ENCODE measurements around the gene EAF1.
"Not testable (repeated sequence)": the region's sequence is repeated elsewhere in the genome, so short reads cannot be mapped to it uniquely, and the experiment has no call there.

EAF1 gene

GRCh38 chr3:15427182-15427880, at the start of gene EAF1, which contains the start of gene METTL6:
TSS of gene EAF1 (plus strand) at chr3:15427598. CDS start at chr3:15427780, 182 bp downstream.
TSS of gene METTL6 (minus strand) at chr3:15427544. CDS start at chr3:15426511, 1,033 bp downstream.
- no peak for DNase-seq

- DNase-seq = no peak
Measured at GRCh38 chr3:15377961-15378791, 49.2 kb upstream of the EAF1 start.

GRCh38 chr3:15380980-15381890, 46.2 kb upstream of the EAF1 start:
- DNase-seq = no peak

GRCh38 chr3:15382405-15382923, 44.9 kb upstream of the EAF1 start:
- no peak for DNase-seq

- DNase-seq = no peak
Measured at GRCh38 chr3:15384510-15385237, 42.7 kb upstream of the EAF1 start.

- not testable (repeated sequence) for DNase-seq
Measured at GRCh38 chr3:15385238-15385695, 42.1 kb upstream of the EAF1 start.

- DNase-seq = no peak
Measured at GRCh38 chr3:15385901-15386653, 41.3 kb upstream of the EAF1 start.

- DNase-seq = not testable (repeated sequence)
Measured at GRCh38 chr3:15386654-15386955, 40.8 kb upstream of the EAF1 start.

- DNase-seq = no peak
Measured at GRCh38 chr3:15387171-15387581, 40.2 kb upstream of the EAF1 start.

- DNase-seq = no peak
Measured at GRCh38 chr3:15387735-15388134, 39.7 kb upstream of the EAF1 start.

GRCh38 chr3:15388335-15388734, 39.1 kb upstream of the EAF1 start:
- DNase-seq = not testable (repeated sequence)

- no peak for DNase-seq
Measured at GRCh38 chr3:15390460-15390859, 36.9 kb upstream of the EAF1 start.

- DNase-seq = no peak
Measured at GRCh38 chr3:15391007-15391406, 36.4 kb upstream of the EAF1 start.

GRCh38 chr3:15393252-15393651, 34.1 kb upstream of the EAF1 start:
- DNase-seq = not testable (repeated sequence)

GRCh38 chr3:15398731-15399133, 28.7 kb upstream of the EAF1 start:
- DNase-seq = not testable (repeated sequence)

GRCh38 chr3:15399970-15400369, 27.4 kb upstream of the EAF1 start:
- no peak for DNase-seq

- DNase-seq = no peak
Measured at GRCh38 chr3:15401936-15402335, 25.5 kb upstream of the EAF1 start.

GRCh38 chr3:15403495-15403894, 23.9 kb upstream of the EAF1 start:
- no peak for DNase-seq

GRCh38 chr3:15403965-15404364, 23.4 kb upstream of the EAF1 start:
- DNase-seq = no peak

- DNase-seq = no peak
Measured at GRCh38 chr3:15404767-15405166, 22.6 kb upstream of the EAF1 start.

- DNase-seq = no peak
Measured at GRCh38 chr3:15405448-15406050, 21.8 kb upstream of the EAF1 start.
